ENCODE data around the gene GAB3. TPM values are rescaled to one million over a fixed set of nuclear protein-coding genes. Genes with fewer than 3 reads are reported as not detected.
A peak's percentile ranks its signal among the peaks of the same experiment; 100 is the strongest.

The GAB3 gene
- total and polyA plus RNA-seq, 2 of the 4 experiments (the other 2 are of a cell fraction): 2.2 to 3.7 TPM

DNA sequence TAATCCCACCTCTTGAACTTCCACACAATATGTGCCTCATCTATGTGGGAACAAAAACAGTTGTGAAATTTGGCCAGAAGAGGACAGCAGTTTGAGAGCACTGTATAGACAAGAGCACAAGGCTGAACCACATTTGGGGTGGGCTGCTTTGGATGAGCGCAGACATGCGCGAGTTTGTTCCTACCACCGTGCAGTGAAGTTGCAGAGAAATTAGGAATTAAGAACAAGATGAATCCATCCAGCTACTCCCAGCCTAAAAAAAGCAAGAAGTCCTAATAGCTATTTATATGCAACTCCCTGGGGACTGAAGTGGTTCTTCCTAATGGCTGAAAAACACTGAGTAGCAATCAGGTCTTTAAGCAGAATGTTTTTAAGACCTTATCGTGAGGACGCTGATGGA lies 1.0 kb downstream of the GAB3 start:
- H3K14ac ChIP-seq (replicated peaks; ENCODE audit: low read depth, low read length): no peak overlapping the region
- dilution Hi-C loops (cut with HindIII; ENCODE audit: low sequenced_read_pairs, unreplicated experiment): no loop called here
- peak overlapping the region; percentile 82; the same call in 1 of the 2 replicates for H3K4me3 ChIP-seq (ENCODE audit: insufficient read depth, low read depth, low read length)
- H3K4ac ChIP-seq (ENCODE audit: low read depth, low read length): no peak overlapping the region
- H3K27me3 ChIP-seq (ENCODE audit: control insufficient read depth, insufficient read depth, low read length): peaks cover 2% of the 10 kb centered on the region
- in situ Hi-C loops (cut with MboI; ENCODE audit: low sequenced_read_pairs): loop anchor here (25.0 kb wide), 1 partner anchor 163 kb away; the partner anchor contains the start of gene CTAG1A
- WGBS, 2 experiments (ENCODE audit: extremely low coverage in 2 of 2, insufficient read length in 1 of 2): no CpG with 5 or more reads among the region's 6 CpGs
- ATAC-seq (ENCODE audit: low read depth): no peak
- H2BK120ac ChIP-seq (ENCODE audit: low read depth, low read length): no peak overlapping the region
- no peaks in the 10 kb centered on the region; a peak in 1 of 4 replicates for H3K79me1 ChIP-seq (ENCODE audit: low read depth in 1 of 2, low read length in 2 of 2)
- ChIA-PET CTCF (interaction anchor here (0.7 to 1.8 kb wide), 5 partner anchors 18 to 90 kb away, joined by 3 to 5 read pairs (median 3); no protein-coding TSS in a partner anchor), POLR2A (ENCODE audit: unreplicated experiment) (no interaction called here)
- 0 out of 2 replicates have a peak overlapping the region, but pooled peaks have one; percentile 85 for H3K23ac ChIP-seq (ENCODE audit: low read depth, low read length)
- TF ChIP-seq, protein P1, sequence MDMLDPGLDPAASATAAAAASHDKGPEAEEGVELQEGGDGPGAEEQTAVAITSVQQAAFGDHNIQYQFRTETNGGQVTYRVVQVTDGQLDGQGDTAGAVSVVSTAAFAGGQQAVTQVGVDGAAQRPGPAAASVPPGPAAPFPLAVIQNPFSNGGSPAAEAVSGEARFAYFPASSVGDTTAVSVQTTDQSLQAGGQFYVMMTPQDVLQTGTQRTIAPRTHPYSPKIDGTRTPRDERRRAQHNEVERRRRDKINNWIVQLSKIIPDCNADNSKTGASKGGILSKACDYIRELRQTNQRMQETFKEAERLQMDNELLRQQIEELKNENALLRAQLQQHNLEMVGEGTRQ (IDR thresholded peaks at IDR 0.05; ENCODE audit: low read depth, low read length): no peak
- no peak for TF ChIP-seq MAZ (IDR thresholded peaks at IDR 0.05; ENCODE audit: borderline replicate concordance, low read depth, low read length)
- TF ChIP-seq, protein P2, sequence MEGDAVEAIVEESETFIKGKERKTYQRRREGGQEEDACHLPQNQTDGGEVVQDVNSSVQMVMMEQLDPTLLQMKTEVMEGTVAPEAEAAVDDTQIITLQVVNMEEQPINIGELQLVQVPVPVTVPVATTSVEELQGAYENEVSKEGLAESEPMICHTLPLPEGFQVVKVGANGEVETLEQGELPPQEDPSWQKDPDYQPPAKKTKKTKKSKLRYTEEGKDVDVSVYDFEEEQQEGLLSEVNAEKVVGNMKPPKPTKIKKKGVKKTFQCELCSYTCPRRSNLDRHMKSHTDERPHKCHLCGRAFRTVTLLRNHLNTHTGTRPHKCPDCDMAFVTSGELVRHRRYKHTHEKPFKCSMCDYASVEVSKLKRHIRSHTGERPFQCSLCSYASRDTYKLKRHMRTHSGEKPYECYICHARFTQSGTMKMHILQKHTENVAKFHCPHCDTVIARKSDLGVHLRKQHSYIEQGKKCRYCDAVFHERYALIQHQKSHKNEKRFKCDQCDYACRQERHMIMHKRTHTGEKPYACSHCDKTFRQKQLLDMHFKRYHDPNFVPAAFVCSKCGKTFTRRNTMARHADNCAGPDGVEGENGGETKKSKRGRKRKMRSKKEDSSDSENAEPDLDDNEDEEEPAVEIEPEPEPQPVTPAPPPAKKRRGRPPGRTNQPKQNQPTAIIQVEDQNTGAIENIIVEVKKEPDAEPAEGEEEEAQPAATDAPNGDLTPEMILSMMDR (conservative IDR thresholded peaks at IDR 0.05; ENCODE audit: low read depth, low read length): no peak
- TF ChIP-seq MXI1 (IDR thresholded peaks at IDR 0.05; ENCODE audit: borderline replicate concordance, low read depth, low read length): no peak
- TF ChIP-seq RFX5 (IDR thresholded peaks at IDR 0.05; ENCODE audit: low read depth, low read length): no peak
- no peak for TF ChIP-seq MAFK (IDR thresholded peaks at IDR 0.05; ENCODE audit: low read depth, low read length)
- TF ChIP-seq, protein P3, sequence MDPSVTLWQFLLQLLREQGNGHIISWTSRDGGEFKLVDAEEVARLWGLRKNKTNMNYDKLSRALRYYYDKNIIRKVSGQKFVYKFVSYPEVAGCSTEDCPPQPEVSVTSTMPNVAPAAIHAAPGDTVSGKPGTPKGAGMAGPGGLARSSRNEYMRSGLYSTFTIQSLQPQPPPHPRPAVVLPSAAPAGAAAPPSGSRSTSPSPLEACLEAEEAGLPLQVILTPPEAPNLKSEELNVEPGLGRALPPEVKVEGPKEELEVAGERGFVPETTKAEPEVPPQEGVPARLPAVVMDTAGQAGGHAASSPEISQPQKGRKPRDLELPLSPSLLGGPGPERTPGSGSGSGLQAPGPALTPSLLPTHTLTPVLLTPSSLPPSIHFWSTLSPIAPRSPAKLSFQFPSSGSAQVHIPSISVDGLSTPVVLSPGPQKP (IDR thresholded peaks at IDR 0.05; ENCODE audit: borderline replicate concordance, low read depth, low read length): no peak
- TF ChIP-seq FOS (IDR thresholded peaks at IDR 0.05; ENCODE audit: low read depth, low read length): no peak
- no peak for TF ChIP-seq RAD21 (IDR thresholded peaks at IDR 0.05; ENCODE audit: low read length)
- no peak for TF ChIP-seq NFE2L2 (IDR thresholded peaks at IDR 0.05; ENCODE audit: low read depth, low read length)
- no peak for TF ChIP-seq POLR2A (IDR thresholded peaks at IDR 0.05; ENCODE audit: low read depth, low read length)
- no peak for TF ChIP-seq SMC3 (IDR thresholded peaks at IDR 0.05; ENCODE audit: low read depth, low read length)
- no peak for TF ChIP-seq CEBPB (IDR thresholded peaks at IDR 0.05; ENCODE audit: low read depth, low read length)
- TF ChIP-seq RCOR1 (IDR thresholded peaks at IDR 0.05; ENCODE audit: insufficient replicate concordance, low read length): no peak
- H4K91ac ChIP-seq (ENCODE audit: insufficient read depth, low read depth, low read length): no peak overlapping the region
- no peak overlapping the region for H3K27ac ChIP-seq (ENCODE audit: insufficient read depth, low read length)
- H2BK20ac ChIP-seq (ENCODE audit: low read depth, low read length): no peak overlapping the region
- no peak overlapping the region for H4K5ac ChIP-seq (ENCODE audit: low read depth, low read length)
- no peaks in the 10 kb centered on the region for H3K4me1 ChIP-seq (ENCODE audit: control insufficient read depth, insufficient read depth, low read length)
- intact Hi-C loops (cut with micrococcal nuclease): no loop called here
- H3K36me3 ChIP-seq (ENCODE audit: control insufficient read depth, insufficient read depth, low read length): no peaks in the 10 kb centered on the region
- no TSS peak for BruUV-seq (replicated peaks)
- peak overlapping the region; percentile 96; the same call in 1 of the 2 replicates for H3K4me2 ChIP-seq (ENCODE audit: low read depth, low read length)
- H2AK5ac ChIP-seq (ENCODE audit: low read depth, low read length): no peak overlapping the region
- no peaks in the 10 kb centered on the region for H4K20me1 ChIP-seq (ENCODE audit: insufficient read depth, low read length)
- DNase-seq: no peak
- H3K9me3 ChIP-seq (ENCODE audit: control insufficient read depth, insufficient read depth, low read length): no peaks in the 10 kb centered on the region
- no peak overlapping the region for H3K18ac ChIP-seq (ENCODE audit: low read depth, low read length)
- no peak overlapping the region for H2AK9ac ChIP-seq (replicated peaks; ENCODE audit: low read depth, low read length, poor library complexity)
- H2BK5ac ChIP-seq (ENCODE audit: low read depth, low read length, poor library complexity, severe bottlenecking): no peak overlapping the region
- no peaks in the 10 kb centered on the region for H3K9me1 ChIP-seq (ENCODE audit: insufficient read depth, low read length)
- peak overlapping the region; percentile 36; the same call in 1 of the 2 replicates for H3K9ac ChIP-seq (ENCODE audit: low read depth, low read length)
- no peak overlapping the region for H4K8ac ChIP-seq (ENCODE audit: low read depth in 2 of 2, low read length in 2 of 2)
- no peak overlapping the region for H3K56ac ChIP-seq (ENCODE audit: extremely low read depth, insufficient read depth, low read length)
- H2BK15ac ChIP-seq (ENCODE audit: low read depth, low read length): no peak overlapping the region
- no peak overlapping the region for H2AFZ ChIP-seq (replicated peaks; ENCODE audit: low read length, poor library complexity)
